Stimulated activated CD8-positive, alpha-beta memory T cell treated with anti-CD3 and anti-CD28 coated beads, Interleukin-15, amount 100 ng/mL, for 48 hours (primary cell): ENCODE results near the gene DOCK7.
"Not testable (repeated sequence)": the region's sequence is repeated elsewhere in the genome, so short reads cannot be mapped to it uniquely, and the experiment has no call there.

Experiments
- DNase-seq, 2 donors: peaks; one replicate each; pipeline ENCODE4 v3.0.0-alpha.2; 2020; ENCODE audit warnings: low read depth in 2 of 2

Gene DOCK7

DNA sequence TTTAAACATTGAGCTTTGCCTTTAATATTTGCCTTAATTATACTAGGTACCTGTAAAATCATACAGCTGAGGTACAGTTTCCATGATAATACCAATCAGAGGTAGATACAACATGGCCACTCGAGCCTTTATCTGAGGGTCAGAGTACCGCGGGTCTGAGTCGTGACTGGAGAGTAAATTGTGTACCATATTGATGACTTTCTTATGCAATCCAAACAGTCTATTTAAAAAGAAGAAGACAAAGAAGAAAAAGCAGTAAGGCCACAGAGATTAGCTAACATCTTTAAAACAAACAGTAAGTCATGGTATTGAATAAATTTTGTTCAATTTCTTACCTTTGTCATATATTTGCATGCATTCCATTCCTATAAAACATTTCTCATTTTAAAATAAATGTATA lies 159.0 kb downstream of the DOCK7 start:
- DNase-seq = no peak

DNA sequence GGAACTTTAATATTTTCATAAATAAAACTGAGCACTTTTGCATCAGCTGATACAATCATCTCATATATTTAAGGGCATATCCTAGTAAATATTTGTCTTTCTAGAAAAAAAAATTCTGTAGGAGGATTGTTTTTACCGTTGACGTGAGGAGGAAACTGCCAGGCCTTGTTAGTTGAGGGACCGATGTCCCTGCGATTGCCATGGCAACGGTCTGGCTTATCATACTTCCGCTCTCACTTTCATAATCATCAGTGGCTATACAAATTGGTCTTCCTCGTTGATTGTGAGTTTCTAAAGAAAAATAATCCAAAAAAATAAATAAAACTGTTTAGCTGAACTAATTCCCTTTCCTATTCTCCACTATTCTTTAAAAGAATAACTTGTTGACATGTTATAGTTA lies 160.2 kb downstream of the DOCK7 start:
- no peak for DNase-seq

DNA sequence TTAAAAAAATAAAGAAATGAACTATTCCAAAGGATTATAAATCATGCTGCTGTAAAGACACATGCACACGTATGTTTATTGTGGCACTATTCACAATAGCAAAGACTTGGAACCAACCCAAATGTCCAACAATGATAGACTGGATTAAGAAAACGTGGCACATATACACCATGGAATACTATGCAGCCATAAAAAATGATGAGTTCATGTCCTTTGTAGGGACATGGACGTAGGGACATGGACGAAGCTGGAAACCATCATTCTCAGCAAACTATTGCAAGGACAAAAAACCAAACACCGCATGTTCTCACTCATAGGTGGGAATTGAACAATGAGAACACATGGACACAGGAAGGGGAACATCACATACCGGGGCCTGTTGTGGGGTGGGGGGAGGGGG lies 160.8 kb downstream of the DOCK7 start:
- not testable (repeated sequence) for DNase-seq

- DNase-seq = no peak
Measured at GRCh38 chr1:62523860-62524259, 164.3 kb downstream of the DOCK7 start.

GRCh38 chr1:62516600-62516999 lies 171.6 kb downstream of the DOCK7 start:
- DNase-seq = no peak

GRCh38 chr1:62514746-62515423 lies 173.3 kb downstream of the DOCK7 start:
- DNase-seq = no peak

DNA sequence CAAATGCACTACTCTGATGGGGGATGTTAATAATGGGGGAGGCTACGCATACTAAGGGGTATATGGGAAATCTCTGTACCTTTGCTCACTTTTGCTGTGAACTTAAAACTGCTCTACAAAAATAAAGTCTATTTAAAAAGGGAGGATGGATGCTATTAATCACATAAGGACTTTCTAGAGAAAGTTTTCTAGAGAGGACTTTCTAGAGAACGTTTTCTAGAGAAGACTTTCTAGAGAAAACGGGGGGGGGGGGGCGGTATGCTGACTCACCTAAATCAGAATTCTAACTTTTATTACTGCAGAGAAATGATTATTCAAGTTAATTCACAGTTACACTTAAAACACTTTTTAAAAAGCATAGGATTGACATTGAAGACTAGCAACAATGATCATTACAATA lies 175.2 kb downstream of the DOCK7 start:
- no peak for DNase-seq

- no peak for DNase-seq
Measured at GRCh38 chr1:62509028-62509427, 179.2 kb downstream of the DOCK7 start.

GRCh38 chr1:62508187-62508758 lies 179.9 kb downstream of the DOCK7 start:
- DNase-seq = no peak

DNA sequence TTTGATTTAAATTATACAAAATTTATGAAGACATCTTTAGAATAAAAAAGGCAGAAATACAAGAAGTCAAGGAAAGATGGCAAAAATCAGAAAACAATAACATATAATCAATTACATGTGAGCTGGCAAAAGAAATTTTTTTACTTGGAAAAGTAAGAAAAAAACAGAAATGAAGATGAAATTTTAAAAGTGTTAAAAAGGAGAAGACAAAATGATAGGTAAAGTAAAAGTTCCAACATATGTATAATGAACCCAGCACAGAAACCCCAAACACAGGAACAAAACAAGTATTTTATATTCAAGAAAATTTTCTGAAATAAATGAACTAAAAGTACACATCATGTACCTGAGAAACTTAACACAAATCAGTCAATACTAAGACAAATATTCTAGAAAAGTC lies 188.0 kb downstream of the DOCK7 start:
- no peak for DNase-seq

DNA sequence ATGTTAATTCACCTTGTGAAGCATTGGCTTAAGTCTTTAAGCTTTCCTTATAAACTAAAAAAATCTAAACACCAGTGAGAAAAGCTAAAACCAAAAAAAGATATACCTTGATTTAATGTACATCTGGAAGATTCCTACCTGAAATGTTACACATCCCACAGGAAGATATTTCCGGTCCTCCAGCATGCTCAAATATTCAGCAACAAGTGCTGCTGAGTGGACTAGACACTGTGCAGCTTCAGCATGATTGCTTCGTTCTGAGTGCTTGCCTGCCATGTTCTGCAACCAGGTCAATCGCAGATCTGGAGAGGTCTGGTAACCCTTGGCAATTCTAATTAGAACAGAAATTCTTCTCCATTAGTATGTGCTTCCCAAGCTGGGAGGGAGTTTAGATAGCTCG lies 194.0 kb downstream of the DOCK7 start:
- DNase-seq = no peak

GRCh38 chr1:62493656-62494055 lies 194.5 kb downstream of the DOCK7 start:
- no peak for DNase-seq

GRCh38 chr1:62492521-62492920 lies 195.7 kb downstream of the DOCK7 start:
- no peak for DNase-seq

- DNase-seq = no peak
Measured at GRCh38 chr1:62487956-62488355, 200.2 kb downstream of the DOCK7 start.

DNA sequence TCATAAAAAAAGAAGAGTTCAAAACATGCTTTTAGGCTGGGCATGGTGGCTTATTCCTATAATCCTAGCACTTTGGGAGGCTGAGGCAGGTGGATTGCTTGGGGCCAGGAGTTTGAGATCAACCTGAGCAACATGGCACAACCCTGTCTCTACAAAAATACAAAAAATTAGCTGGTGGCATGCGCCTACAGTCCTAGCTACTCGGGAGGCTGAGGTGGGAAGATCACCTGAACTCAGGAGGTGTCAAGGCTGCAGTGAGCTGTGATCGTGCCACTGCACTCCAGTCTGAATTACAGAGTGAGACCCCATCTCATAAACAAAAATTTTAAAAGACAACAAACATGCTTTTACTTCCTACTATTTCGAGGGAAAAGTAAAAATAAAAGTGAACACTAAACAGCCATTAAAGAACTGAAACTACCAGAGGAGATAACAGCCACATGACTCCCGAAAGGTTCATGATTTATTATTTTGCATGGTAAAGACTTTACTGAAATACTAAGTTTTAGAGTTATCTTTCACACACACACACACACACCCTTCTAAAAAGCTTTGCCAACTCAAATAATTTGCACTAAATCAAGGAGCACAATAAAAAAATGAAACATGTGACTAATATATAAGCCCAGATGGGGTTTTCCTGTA lies 203.2 kb downstream of the DOCK7 start:
- DNase-seq = no peak

DNA sequence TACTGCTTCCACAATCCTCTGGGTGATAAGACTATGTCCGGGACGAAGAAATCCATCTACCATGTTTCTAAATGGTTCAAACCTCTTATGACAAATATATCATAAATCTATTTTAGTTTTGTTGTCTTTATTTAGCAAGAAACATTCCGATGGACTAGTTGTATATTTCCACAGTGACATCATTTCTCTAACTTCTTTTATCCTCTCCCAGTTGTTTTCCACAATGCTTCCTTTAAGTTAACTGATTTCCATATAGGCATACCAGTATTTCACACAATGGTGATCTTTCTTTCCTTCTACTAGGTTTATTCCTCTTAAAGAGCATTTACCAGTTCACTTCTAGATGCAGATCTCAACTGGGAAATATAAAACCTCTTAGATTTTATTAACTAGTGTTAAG lies 206.5 kb downstream of the DOCK7 start:
- DNase-seq = no peak

GRCh38 chr1:62476525-62477219 lies 211.5 kb downstream of the DOCK7 start:
- DNase-seq = no peak

DNA sequence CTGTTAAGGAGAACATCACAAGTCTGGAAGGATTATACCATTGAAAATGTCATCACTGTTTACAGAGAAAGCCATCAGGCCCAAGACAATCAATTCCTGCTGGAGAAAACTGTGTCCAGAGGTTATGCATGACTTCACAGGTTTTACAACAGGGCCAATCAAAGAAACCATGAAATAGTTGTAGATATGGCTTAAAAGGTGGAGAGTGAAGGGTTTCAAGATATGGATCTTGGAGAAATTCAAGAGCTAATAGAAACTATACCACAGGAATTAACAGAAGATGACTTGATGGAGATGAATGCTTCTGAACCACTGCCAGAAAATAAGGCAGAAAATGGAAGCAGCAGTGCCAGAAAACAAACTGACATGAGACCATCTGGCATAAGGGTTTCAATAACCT lies 221.1 kb downstream of the DOCK7 start:
- no peak for DNase-seq

DNA sequence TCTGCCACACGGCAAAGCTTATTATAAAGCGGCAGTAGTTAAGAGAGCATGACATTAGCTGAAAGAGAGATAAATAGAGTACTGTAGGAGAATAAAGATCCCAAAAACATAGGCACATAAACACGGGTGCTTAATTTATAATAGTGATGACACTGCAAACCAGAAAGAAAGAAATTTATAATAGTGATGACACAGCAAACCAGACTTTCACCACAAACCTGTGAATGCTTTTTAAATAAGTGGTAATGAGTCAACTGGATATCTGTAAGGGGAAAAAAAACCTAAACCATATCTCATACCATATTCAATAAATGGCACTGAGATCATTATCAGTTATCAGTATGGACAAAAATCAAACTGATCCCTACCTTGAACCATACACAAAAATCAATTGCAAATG lies 225.8 kb downstream of the DOCK7 start:
- DNase-seq = no peak

DNA sequence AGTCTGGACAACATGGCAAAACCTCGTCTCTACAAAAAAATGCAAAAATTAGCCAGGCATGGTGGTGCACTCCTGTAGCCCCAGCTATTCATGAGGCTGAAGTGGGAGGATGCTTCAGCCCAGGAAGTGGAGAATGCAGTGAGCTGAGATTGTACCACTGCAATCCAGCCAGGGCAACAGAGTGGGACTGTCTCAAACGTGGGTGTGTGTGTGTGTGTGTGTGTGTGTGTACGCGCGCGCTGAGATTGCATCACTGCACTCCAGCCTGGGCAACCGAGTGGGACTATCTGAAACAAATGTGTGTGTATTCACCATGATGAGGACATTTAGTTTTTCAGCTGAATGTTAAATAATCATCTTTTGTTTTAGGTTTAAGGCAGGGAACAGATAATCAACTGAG lies 230.2 kb downstream of the DOCK7 start:
- no peak for DNase-seq

DNA sequence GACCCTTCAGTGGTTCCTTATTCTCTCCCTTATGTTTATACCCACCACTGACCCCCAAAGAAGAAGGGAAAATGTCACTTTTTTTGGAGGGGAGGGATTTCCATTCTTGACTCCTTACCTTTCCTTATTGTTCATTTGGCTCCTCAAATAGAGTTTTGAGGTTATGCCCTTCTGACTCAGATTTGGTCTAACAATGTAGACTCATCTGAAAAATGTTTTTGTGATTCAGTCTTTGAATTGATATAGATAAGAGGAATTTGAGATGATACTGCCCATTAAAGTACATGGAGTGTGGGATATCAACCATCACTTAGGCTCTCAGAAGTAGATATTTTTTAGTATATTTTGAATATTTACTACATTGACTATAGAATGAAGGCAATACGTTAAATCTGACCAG lies 235.2 kb downstream of the DOCK7 start:
- no peak for DNase-seq

- no peak for DNase-seq
Measured at GRCh38 chr1:62450301-62450700, 237.9 kb downstream of the DOCK7 start.
